GM19193 (cell line): ENCODE results near the gene LRRC25.

ENCODE experiments used
- POLR2A ChIP-seq: IDR thresholded peaks from 4 replicates; pipeline ENCODE4 v1.6.1; 2011; ENCODE audit not compliant: insufficient read depth, insufficient read length; ENCODE audit errors: extremely low read depth

LRRC25 gene

GRCh38 chr19:18422530-18423191 lies 25.2 kb upstream of the LRRC25 start:
- TF ChIP-seq POLR2A: no peak

- no peak for TF ChIP-seq POLR2A
Measured at GRCh38 chr19:18421371-18421959, 24.0 kb upstream of the LRRC25 start.

GRCh38 chr19:18420930-18421329 lies 23.5 kb upstream of the LRRC25 start:
- TF ChIP-seq POLR2A: no peak

- TF ChIP-seq POLR2A: peak; percentile 37
Measured at GRCh38 chr19:18419699-18420460, 22.5 kb upstream of the LRRC25 start.

GRCh38 chr19:18419195-18419698 lies 21.8 kb upstream of the LRRC25 start, which contains the start of gene SSBP4:
Gene SSBP4 (plus strand): TSS chr19:18419398. CDS start chr19:18419649, 251 bp downstream.
- no peak for TF ChIP-seq POLR2A

GRCh38 chr19:18418483-18419194 lies 21.2 kb upstream of the LRRC25 start:
- TF ChIP-seq POLR2A: no peak

GRCh38 chr19:18418029-18418482 lies 20.6 kb upstream of the LRRC25 start:
- no peak for TF ChIP-seq POLR2A

- TF ChIP-seq POLR2A: no peak
Measured at GRCh38 chr19:18417250-18418028, 20.0 kb upstream of the LRRC25 start.

- no peak for TF ChIP-seq POLR2A
Measured at GRCh38 chr19:18416778-18417249, 19.4 kb upstream of the LRRC25 start.

GRCh38 chr19:18415178-18415867 lies 17.9 kb upstream of the LRRC25 start:
- TF ChIP-seq POLR2A: no peak

- no peak for TF ChIP-seq POLR2A
Measured at GRCh38 chr19:18414504-18415177, 17.2 kb upstream of the LRRC25 start.

GRCh38 chr19:18412610-18413239 lies 15.3 kb upstream of the LRRC25 start:
- no peak for TF ChIP-seq POLR2A
